Globus pallidus (tissue), 1 donor: ENCODE results near the gene SNN.

ENCODE experiments used
- DNase-seq: peaks from one replicate; pipeline ENCODE4 v3.0.0-alpha.2; 2015; ENCODE audit warnings: low spot score

The SNN gene

DNA sequence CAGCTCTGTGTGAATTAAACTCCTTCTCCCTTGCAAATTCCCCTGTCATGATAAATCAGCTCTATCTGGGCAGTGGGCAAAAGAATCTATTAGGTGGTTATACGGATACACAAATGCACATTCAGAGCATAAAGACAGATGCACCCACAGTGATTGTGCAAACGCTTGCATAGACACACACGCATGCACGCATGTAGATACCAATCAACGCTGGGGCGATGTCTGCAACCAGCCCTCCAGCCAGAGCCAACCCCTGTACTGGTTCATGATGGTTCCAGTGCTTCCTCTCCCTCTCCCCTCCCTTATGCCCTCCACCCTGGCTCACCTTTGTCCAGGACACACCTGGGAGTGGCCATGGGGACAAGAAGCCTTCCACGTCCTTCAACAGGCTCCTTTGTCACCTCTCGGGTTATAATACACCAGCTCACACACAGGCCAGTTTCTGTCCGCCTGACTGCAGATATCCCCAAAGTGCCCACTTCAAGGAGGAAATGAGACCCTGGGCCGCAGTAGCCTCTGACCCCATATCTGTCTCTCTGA is 33.1 kb upstream of the SNN start:
- no peak for DNase-seq

DNA sequence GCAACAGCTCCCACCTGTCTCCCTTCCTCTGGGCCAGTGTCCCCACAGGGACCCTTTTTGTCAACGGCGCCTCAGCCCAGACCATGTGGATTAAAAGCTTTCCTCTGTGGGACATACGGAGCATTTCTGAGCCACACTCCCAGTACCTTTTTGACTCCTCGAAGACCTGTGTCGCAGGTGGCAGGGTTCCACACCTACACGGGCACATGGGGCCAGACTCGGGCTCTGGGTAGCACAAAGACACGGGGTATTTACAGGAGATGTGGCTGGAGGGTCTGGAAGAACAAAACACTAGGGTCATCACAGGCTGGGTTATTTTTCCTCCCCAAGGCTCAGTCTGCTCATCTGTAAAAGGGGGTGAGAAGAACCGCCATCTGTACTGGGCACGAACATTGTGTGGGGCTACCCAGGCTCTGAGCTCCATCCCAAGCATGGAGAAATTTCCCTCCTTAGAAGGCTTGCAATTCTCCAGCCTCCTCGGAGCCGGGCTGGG is 32.5 kb upstream of the SNN start:
- no peak for DNase-seq

DNA sequence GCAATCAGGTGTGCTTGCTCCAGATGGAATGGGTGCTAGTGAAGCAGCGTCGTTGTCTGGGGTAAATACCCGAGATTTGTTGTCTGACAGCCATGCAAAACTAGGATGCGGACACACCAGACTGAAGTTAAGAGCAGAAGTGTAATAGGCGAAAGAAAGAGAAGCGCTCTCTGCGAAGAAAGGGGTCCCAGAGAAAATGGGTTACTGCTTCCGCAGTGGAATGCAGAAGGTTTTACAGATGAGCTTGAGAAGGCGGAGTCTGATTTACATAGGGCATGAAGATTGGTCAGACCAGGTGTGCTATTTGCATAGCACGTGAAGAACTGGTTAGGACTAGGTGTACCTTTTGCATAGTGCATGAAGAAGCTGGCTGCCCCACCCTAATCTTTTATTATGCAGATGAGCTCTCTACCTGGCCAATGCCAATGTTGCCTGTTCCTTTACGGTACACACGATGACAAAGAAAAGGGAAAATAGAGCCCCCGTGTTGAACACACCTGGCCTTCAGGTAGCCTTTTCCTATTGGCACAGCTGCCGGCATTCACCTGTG is 32.0 kb upstream of the SNN start:
- no peak for DNase-seq

DNA sequence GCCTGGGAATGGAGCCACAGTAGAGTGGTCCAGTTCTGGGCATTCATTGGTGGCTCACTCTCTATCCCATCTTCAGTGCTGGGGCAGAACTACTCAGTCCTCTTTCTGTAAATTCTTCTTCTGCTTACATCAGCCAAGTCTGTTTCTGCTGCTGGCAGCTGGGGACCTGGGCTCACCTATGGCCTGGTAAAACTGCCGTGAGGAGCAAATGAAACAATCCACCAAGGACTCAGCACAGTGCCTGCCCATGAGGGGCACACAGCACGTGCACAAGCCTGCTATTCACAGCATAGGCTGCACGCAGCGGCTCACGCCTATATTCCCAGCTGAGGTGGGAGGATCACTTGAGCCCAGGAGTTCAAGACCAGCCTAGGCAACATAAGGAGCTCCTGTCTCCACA is 30.9 kb upstream of the SNN start:
- DNase-seq, result no peak

GRCh38 chr16:11638140-11638539 is 30.1 kb upstream of the SNN start:
- no peak for DNase-seq

DNA sequence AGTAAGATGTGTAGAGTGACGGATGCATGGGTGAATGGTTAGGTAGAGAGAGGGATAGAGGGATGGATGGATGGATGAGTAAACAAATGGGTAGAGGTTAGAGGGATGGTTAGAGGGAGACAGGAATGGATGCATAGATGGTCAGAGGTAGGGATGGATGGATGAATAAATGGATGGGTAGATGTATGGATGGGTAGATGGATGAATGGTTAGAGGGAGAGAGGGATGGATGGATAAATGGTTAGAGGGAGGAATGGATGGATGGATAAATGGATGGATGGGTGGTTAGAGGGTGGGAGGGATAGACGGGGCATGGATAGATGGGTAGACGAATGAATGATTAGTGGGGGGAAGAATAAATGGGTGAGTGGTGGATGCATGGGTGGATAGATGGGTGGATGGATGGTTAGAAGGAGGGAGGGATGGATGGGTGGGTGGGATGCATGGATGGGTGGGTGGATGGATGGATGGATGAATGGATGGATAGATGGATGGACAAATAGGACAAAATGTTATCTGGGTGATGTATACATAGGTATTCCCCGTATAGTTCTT is 29.2 kb upstream of the SNN start:
- DNase-seq, result no peak

DNA sequence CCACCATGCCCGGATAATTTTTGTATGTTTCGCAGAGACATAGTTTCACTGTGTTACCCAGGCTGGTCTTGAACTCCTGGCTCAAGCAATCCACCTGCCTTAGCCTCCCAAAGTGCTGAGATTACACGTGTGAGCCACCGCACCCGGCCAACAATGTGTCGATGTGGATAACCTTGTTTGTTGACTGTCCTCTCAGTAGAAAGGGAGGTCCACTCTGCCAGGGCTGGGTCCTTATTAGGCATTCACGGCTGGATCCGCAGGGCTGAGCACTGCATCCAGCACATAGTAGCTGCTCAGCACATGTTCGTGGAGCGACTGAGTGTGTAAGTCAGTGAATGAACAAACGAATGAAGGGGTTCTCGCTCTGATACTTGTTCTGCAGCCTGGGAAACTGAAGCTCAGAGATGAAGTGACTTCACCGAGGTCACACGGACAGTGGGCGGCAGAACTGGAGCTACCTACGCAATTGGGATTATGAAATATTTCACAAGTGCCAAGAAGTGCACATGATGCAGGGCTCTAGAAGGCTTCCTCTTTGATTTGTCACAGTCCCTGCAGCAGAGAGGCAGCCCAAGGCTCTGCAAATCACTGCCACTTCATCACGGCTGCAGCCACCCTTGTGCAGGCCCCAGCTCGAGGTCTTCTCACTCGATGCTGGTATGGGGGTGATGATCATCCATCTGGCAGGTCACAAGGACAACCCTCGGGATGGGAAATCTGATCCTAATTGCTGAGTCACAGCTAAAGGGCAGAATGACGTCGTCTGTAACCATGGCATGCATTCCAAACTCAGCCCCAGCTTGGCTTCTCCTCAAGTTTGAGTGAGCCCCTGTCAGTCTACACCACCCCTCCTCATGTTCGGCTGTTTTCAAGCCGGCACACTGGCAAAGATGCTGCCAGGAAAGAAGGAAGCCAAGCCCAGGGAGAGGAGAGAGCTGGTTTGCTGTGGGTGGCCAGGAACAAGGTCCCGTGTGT is 28.0 kb upstream of the SNN start:
- DNase-seq, result peak; percentile 76

GRCh38 chr16:11640987-11641817 is 27.1 kb upstream of the SNN start:
- peak; percentile 66 for DNase-seq

- DNase-seq, result no peak
Measured at GRCh38 chr16:11642765-11643116, 25.5 kb upstream of the SNN start.

DNA sequence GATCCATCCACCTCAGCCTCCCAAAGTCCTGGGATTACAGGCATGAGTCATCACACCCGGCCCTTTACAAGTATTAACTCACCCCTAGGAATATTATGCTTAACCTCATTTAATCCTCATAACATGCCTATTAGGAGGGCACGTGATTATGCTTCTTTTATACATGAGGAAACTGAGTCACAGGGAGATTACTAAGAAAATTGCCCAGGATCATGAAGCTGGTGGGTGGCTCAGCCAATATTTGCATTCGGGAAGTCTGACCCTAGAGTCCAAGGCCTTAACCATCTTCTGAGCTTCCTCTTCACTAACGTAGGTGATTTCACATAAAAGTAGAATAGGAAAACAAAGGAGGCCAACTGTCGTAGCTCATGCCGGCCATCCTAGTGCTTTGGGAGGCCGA is 19.0 kb upstream of the SNN start:
- DNase-seq, result no peak

- no peak for DNase-seq
Measured at GRCh38 chr16:11650641-11651591, 17.3 kb upstream of the SNN start.

- DNase-seq, result no peak
Measured at GRCh38 chr16:11651796-11652195, 16.5 kb upstream of the SNN start.

DNA sequence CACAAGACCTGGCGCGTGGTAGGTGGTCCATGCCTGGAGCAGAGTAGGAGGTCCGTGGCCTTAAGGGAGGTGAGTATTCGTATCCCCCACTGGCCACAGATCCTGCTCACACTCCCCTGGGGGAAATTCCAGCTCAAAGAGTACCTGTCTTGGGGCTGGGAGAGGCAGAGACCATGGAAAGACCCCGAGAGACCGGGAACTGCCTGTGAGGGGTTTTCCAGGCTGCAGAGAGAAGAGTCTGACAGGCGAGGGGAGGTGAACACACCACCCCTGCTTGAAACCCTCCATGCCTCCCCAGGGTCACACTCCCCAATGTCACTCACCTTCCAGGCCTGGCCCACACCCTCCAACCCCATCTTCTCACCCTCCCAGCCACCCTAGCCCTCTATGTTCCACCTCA is 12.6 kb upstream of the SNN start:
- no peak for DNase-seq

GRCh38 chr16:11657556-11657955 is 10.7 kb upstream of the SNN start:
- DNase-seq, result no peak

DNA sequence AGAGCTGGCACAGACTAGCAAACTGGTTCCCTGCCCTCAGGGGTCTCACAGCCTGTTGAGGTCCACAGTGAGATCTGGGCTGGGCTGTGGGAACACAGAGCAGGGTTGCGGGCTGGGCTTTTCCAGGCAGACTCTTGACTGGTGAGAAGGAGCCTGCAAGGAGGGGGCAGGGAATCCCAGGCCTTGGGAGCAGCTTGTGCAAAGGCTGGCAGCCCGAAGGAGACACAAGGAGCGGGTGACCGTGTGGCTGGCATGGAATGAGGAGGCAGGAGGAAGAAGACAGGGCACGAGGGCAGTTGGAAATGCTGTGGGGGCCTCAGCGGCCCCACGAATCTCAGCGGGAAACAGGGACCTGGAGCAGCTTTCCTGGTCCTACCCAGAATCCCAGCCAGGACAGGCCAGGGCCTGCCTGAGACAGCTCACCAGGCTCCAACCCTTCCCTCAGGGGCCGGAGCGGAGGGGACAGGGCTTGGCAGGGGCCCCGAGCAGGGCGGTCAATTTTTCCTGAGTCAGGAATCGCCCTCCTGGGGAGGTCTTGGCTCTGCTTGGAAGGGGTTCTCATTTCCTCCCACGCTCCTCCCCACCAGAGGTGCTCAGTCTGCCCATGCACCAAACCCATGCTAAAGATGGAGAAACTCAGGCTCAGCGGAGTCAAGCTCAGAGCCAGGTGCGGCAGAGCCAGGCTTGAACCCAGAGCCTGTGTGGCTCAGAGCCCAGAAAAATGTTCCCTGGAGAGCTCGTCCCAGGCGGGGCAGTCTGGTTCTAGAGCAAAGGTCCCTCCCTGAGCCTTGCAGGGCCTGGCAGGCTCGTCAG is 9.2 kb upstream of the SNN start:
- no peak for DNase-seq

GRCh38 chr16:11660565-11660964 is 7.7 kb upstream of the SNN start:
- DNase-seq, result no peak

DNA sequence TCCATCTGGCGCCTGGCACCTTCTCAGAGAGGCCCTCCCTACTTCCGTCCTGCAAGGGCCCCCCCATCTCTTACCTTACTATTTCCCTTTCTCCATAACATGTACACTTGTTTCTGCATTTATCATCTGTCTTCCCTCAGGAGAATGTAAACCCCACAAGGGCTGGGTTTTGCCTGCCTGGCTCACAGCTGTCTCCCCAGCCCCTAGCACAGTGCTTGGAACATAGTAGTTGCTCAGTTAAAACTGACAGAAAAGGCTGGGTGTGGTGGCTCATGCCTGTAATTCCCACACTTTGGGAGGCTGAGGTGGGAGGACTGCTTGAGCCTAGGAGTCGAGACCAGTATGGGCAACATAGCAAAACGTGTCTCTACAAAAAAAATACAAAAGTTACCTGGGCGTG is 5.7 kb upstream of the SNN start:
- DNase-seq, result no peak

GRCh38 chr16:11665071-11665491 is 3.2 kb upstream of the SNN start:
- no peak for DNase-seq

DNA sequence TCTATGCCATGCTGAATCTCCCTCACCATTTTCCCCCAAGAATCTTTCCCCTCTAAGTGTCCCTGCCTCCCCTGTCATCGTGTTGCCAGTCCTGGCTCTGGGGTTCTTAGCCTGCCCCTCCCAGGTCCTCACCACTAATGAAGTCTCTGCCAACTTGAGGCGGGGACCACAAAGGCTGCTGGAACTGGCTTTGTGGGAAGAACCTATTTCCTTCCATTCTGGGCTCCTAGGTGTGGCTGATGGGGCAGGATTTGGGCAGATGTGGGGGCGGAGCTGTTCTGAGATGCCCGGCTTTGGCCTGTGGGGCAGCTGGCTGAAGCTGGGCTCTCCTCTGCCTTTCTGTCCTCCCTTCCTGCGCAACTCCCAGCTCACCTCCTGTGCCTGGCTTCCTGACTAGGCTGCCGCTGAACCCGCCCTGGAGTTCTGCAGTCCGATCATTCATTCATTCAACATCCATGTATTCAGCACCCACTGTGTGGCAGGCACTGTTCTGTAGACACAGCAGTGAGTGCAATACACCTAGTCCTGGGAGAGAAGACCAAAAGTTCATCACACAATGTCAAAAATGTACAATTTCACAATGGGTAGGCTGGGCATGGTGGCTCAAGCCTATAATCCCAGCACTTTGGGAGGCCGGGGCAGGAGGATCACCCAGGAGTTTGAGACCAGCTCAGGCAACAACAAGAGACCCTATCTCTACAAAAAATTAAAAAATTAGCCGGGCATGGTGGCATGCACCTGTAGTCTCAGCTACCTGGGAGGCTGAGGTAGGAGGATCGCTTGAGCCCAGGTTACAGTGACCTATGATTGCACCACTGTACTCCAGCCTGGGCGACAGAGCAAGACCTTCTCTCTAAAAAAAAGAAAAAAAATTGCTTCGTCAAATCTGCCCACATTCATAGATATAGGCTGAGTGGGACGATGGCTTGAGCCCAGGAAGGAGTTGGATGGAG is 1.9 kb upstream of the SNN start:
- no peak for DNase-seq
